A549 (cell line): ENCODE data around the gene FKTN.

Source experiments
- CTCF ChIP-seq: fragments of >200 bp; sonication (Bioruptor Twin); formaldehyde crosslinking; IDR thresholded peaks from 3 replicates; pipeline ENCODE4 v1.5.1; 2016
- HEYL ChIP-seq: fragments of 250-450 bp; sonication (Bioruptor Pico); IDR thresholded peaks from 2 replicates; pipeline ENCODE4 v1.8.0; 2021; ENCODE audit warnings: mild to moderate bottlenecking, moderate library complexity
- MAFK ChIP-seq: fragments of 450-650 bp; IDR thresholded peaks from 2 replicates; pipeline ENCODE4 v1.6.1; 2014; ENCODE audit not compliant: partially characterized antibody
- NR3C1 ChIP-seq: fragments of >200 bp; sonication (Bioruptor Twin); formaldehyde crosslinking; IDR thresholded peaks from 3 replicates; pipeline ENCODE4 v1.6.1; 2017

- TF ChIP-seq NR3C1: no peak
- TF ChIP-seq HEYL (CRISPR knock-in tag): no peak
- TF ChIP-seq CTCF: no peak
- TF ChIP-seq MAFK: peak; percentile 57
These were observed 85.9 kb downstream of the FKTN start for GRCh38 chr9:105643795-105644194.
